Activated T-cell treated with anti-CD3 and anti-CD28 coated beads, Interleukin-2, amount 50 U/mL, for 24 hours (primary cell): ENCODE measurements around the gene SPC25.
A peak's percentile ranks its signal among the peaks of the same experiment; 100 is the strongest.
"Not testable (repeated sequence)": the region's sequence is repeated elsewhere in the genome, so short reads cannot be mapped to it uniquely, and the experiment has no call there.

Experiments used
- DNase-seq: peaks from one replicate; pipeline ENCODE4 v3.0.0-alpha.2; 2020
- H3K27ac Mint-ChIP-seq: 2 replicates; pipeline ENCODE4 v1.8.0; 2020; ENCODE audit warnings: mild to moderate bottlenecking, mixed read lengths
- H3K27me3 Mint-ChIP-seq: 2 replicates; pipeline ENCODE4 v1.8.0; 2020; ENCODE audit warnings: mixed read lengths
- H3K36me3 Mint-ChIP-seq: 2 replicates; pipeline ENCODE4 v1.8.0; 2020; ENCODE audit warnings: low read depth, mixed read lengths
- H3K4me1 Mint-ChIP-seq: 2 replicates; pipeline ENCODE4 v1.8.0; 2020; ENCODE audit warnings: low read depth, mixed read lengths
- H3K4me3 Mint-ChIP-seq: 2 replicates; pipeline ENCODE4 v1.8.0; 2020; ENCODE audit warnings: mild to moderate bottlenecking, moderate library complexity, mixed read lengths
- H3K9me3 Mint-ChIP-seq: 2 replicates; pipeline ENCODE4 v1.8.0; 2020; ENCODE audit warnings: mixed read lengths

The SPC25 gene

DNA sequence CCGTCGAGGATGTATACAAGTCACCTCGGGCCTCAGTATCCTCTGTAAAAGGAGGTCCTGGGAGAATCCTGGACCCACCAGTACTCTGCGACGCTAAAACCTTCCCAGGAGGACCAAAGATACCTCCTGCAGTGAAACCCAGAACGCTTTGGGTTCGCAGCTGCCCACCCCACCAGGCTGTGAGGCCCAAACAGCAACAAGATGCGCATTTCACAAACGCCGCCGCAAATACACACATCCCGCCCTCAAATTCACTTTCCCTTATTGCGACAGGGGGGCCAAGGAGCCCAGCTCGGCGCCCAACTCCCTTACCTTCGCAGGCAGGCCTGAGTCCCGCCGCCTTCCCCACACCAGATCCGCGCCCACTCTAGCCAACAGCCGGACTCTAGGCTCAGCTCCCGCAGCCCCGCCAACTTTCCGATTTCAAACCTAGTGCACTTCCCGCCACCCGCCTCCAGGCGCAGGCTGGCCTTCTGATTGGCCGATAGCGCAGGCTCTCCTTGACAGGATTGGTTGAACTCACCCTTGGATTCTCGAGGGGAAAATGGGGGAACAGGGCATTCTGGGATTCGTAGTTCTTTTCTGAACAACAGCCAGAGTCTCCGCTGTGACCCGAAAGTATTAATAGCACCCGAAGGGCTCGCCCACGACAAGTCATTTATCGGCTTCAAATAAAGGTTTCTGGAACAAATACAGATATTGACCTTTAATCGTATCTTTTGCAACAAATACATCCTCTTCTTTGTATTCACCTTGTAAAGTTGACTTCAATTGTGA lies at the start of gene SPC25:
SPC25 (minus strand) TSS at position 425 of the 777 bp plus-strand sequence. CDS start 911 bp downstream, outside the sequence.
- Mint-ChIP-seq H3K27me3 (peaks cover 10% of the 10 kb centered on the region), H3K4me1 (peaks cover 16% of the 10 kb centered on the region), H3K36me3 (peaks cover 25% of the 10 kb centered on the region), H3K4me3 (peak within 1 kb of the TSS; percentile 96), H3K9me3 (no peaks in the 10 kb centered on the region), H3K27ac (peak within 1 kb of the TSS; percentile 93)
- peak; percentile 86 for DNase-seq

- Mint-ChIP-seq H3K36me3 (no peaks in the 10 kb centered on the region), H3K4me3 (no peak overlapping the region), H3K27ac (no peak overlapping the region), H3K27me3 (peaks cover 8% of the 10 kb centered on the region), H3K4me1 (peaks cover 5% of the 10 kb centered on the region), H3K9me3 (no peaks in the 10 kb centered on the region)
- no peak for DNase-seq
Observed at GRCh38 chr2:168939918-168940317, 49.7 kb upstream of the SPC25 start.

DNA sequence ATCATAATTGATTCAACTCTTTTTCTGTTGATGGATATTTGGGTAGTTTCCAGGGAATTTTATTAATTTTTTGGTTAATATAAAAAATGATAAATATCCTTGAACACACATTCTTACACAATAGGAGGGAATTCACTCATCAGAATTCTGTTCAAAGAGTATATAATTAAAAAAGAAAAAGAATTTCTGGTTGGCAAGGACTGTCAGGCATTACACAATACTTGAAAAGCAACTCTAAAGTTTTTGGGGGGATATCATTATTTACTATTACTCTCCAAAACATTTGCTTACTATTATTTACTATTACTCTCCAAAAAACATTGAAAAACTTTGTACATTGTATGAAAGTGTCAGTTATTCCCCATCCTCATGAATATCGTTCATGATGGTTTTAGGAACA lies 48.8 kb upstream of the SPC25 start:
- H3K27me3 Mint-ChIP-seq, result peaks cover 2% of the 10 kb centered on the region
- H3K4me1 Mint-ChIP-seq, result peaks cover 5% of the 10 kb centered on the region
- H3K9me3 Mint-ChIP-seq, result no peaks in the 10 kb centered on the region
- H3K27ac Mint-ChIP-seq, result no peak overlapping the region
- no peak overlapping the region for H3K4me3 Mint-ChIP-seq
- no peak for DNase-seq
- H3K36me3 Mint-ChIP-seq, result no peaks in the 10 kb centered on the region

DNA sequence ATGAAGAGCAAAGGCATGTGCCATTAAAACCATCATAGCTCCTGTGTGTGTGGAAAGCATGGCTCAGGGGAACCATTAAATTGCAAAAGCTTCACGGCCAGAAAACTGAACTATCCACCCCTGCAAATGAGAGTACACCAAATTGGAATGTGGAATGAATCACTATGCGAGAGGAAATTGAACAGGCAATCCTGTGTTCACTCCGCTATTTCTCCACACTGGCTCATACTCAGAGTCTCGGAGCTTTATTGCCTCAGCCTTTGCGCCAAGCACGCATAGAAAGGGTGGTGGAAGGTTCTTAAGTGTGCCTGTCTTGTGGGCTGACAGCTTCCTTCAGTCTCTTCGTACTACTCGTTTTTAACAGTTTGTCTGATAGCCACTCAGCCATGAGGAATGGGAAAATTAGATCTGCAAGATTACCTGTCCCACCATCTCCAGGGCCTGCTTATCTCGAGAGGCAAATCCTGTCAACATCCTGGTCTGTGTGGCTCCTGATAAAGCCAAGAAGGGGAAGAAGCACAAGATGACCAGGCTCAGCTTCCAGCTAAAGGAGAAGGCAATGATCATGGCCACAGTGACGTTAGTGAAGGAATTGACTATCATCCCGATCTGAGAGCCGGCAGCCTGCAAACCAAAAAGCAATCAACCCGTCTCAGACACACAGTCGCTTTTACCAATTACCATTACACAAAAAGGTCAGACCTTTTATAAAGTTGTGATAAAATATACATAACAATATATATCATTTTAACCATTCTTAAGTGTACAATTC lies 45.8 kb upstream of the SPC25 start:
- Mint-ChIP-seq H3K27me3 (peaks cover 5% of the 10 kb centered on the region), H3K9me3 (no peaks in the 10 kb centered on the region), H3K4me3 (no peak overlapping the region), H3K27ac (no peak overlapping the region), H3K4me1 (peaks cover 5% of the 10 kb centered on the region), H3K36me3 (no peaks in the 10 kb centered on the region)
- no peak for DNase-seq

- no peak for DNase-seq
- H3K27ac Mint-ChIP-seq, result no peak overlapping the region
Observed at GRCh38 chr2:168934826-168935225, 44.6 kb upstream of the SPC25 start.

GRCh38 chr2:168932174-168932573 lies 41.9 kb upstream of the SPC25 start:
- DNase-seq, result not testable (repeated sequence)

More at GRCh38 chr2:168934826-168935225, 44.6 kb upstream of the SPC25 start:
- Mint-ChIP-seq H3K27me3 (peaks cover 13% of the 10 kb centered on the region), H3K36me3 (no peaks in the 10 kb centered on the region), H3K4me1 (peaks cover under 1% of the 10 kb centered on the region), H3K4me3 (no peak overlapping the region), H3K9me3 (no peaks in the 10 kb centered on the region)

DNA sequence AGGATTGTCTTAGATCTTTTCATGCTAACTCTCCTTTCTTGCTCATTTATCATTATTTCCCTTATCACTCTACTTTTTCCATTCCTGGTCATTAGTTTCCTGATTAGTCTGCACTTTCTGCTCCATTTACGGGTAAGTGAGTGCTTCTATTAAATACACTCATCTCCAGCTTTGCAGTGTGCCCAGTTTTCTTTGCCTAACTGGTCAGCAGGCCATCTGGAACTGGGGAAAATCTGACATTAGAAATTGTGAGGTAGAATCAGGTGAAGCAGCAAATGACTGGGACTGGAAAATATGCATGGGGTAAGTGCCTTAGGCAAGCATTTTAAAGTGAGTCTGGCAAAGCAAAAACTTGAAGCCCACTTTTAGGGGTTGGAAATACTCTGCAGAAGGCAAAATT lies 40.0 kb upstream of the SPC25 start:
- H3K9me3 Mint-ChIP-seq, result no peaks in the 10 kb centered on the region
- H3K4me3 Mint-ChIP-seq, result no peak overlapping the region
- DNase-seq, result no peak
- no peaks in the 10 kb centered on the region for H3K4me1 Mint-ChIP-seq
- no peaks in the 10 kb centered on the region for H3K36me3 Mint-ChIP-seq
- H3K27me3 Mint-ChIP-seq, result peaks cover 30% of the 10 kb centered on the region
- no peak overlapping the region for H3K27ac Mint-ChIP-seq

More at GRCh38 chr2:168932174-168932573, 41.9 kb upstream of the SPC25 start:
- H3K4me3 Mint-ChIP-seq, H3K9me3 Mint-ChIP-seq, H3K4me1 Mint-ChIP-seq, H3K27ac Mint-ChIP-seq, H3K36me3 Mint-ChIP-seq: not testable (repeated sequence)
- peaks cover 19% of the 10 kb centered on the region for H3K27me3 Mint-ChIP-seq

- no peaks in the 10 kb centered on the region for H3K4me1 Mint-ChIP-seq
- H3K27me3 Mint-ChIP-seq, result peaks cover 36% of the 10 kb centered on the region
- no peak for DNase-seq
- H3K9me3 Mint-ChIP-seq, result no peaks in the 10 kb centered on the region
- H3K27ac Mint-ChIP-seq, result no peak overlapping the region
- H3K36me3 Mint-ChIP-seq, result no peaks in the 10 kb centered on the region
- no peak overlapping the region for H3K4me3 Mint-ChIP-seq
Observed at GRCh38 chr2:168929031-168929430, 38.8 kb upstream of the SPC25 start.

- no peak overlapping the region for H3K4me3 Mint-ChIP-seq
- no peaks in the 10 kb centered on the region for H3K9me3 Mint-ChIP-seq
- no peaks in the 10 kb centered on the region for H3K4me1 Mint-ChIP-seq
- no peak for DNase-seq
- H3K27ac Mint-ChIP-seq, result no peak overlapping the region
- H3K27me3 Mint-ChIP-seq, result peaks cover 39% of the 10 kb centered on the region
- H3K36me3 Mint-ChIP-seq, result no peaks in the 10 kb centered on the region
Observed at GRCh38 chr2:168928113-168928831, 38.0 kb upstream of the SPC25 start.

GRCh38 chr2:168926621-168927386 lies 36.6 kb upstream of the SPC25 start:
- H3K4me3 Mint-ChIP-seq, result no peak overlapping the region
- H3K27me3 Mint-ChIP-seq, result peaks cover 48% of the 10 kb centered on the region
- H3K27ac Mint-ChIP-seq, result no peak overlapping the region

GRCh38 chr2:168920504-168921157 lies 30.4 kb upstream of the SPC25 start:
- Mint-ChIP-seq H3K27me3 (peaks cover 36% of the 10 kb centered on the region), H3K4me3 (no peak overlapping the region), H3K36me3 (no peaks in the 10 kb centered on the region), H3K4me1 (peaks cover 10% of the 10 kb centered on the region), H3K9me3 (peaks cover 5% of the 10 kb centered on the region), H3K27ac (no peak overlapping the region)
- no peak for DNase-seq

More at GRCh38 chr2:168926621-168927386, 36.6 kb upstream of the SPC25 start:
- Mint-ChIP-seq H3K9me3 (no peaks in the 10 kb centered on the region), H3K4me1 (no peaks in the 10 kb centered on the region), H3K36me3 (no peaks in the 10 kb centered on the region)
- DNase-seq, result no peak

- H3K27me3 Mint-ChIP-seq, result peaks cover 30% of the 10 kb centered on the region
Observed at GRCh38 chr2:168916331-168916675, 26.1 kb upstream of the SPC25 start.

DNA sequence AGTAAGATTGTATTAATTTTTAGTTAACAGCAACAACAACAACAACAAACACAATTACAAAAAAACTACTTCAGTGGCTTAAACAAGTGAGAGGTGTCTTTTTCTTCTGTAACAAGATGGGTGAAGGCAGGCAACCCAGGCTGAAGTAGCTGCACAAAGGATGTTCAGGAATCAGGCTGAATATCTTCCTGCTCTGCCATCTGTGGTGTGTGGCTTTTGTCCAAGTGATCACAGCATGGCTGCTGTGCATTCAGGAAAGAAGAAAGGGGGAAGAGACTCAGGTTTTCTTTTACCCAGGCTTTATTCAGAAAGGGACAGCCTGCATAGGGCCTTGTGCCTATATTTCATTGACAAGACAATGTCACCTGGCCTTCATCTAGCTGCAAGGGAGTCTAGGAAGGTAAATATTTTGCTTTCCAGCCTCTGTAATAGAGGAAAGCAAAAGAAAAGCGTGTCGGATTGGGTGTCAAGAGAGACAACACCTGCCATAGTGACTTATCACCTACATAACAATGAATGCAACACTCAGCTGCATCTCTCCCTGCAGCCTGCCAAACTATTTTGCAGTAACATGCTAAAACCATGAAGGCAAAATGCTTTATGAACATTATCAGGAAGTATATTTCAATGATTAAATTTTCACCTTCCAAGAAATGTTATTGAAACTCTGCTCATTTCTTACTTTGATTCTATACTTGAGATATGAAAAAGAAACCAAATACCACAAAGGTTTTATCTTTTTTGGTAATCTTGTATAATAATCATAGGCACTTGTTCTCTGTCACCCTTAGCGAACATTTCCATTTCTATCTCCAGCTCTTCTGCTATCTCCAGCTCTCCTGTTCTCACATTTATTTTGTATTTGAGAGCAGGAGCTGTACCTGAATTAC lies 25.5 kb upstream of the SPC25 start:
- peaks cover 18% of the 10 kb centered on the region for H3K4me1 Mint-ChIP-seq
- H3K4me3 Mint-ChIP-seq, result no peak overlapping the region
- H3K9me3 Mint-ChIP-seq, result peaks cover 8% of the 10 kb centered on the region
- DNase-seq, result no peak
- no peaks in the 10 kb centered on the region for H3K36me3 Mint-ChIP-seq
- peak overlapping the region; percentile 26 for H3K27ac Mint-ChIP-seq
- peaks cover 26% of the 10 kb centered on the region for H3K27me3 Mint-ChIP-seq

More at GRCh38 chr2:168916331-168916675, 26.1 kb upstream of the SPC25 start:
- H3K36me3 Mint-ChIP-seq, result no peaks in the 10 kb centered on the region
- DNase-seq, result no peak
- H3K27ac Mint-ChIP-seq, result peak overlapping the region; percentile 26
- H3K9me3 Mint-ChIP-seq, result peaks cover 8% of the 10 kb centered on the region
- peaks cover 18% of the 10 kb centered on the region for H3K4me1 Mint-ChIP-seq
- H3K4me3 Mint-ChIP-seq, result no peak overlapping the region
